Activated CD8-positive, alpha-beta memory T cell treated with anti-CD3 and anti-CD28 coated beads for 1 hour (primary cell): ENCODE results near the gene CATSPERB.
"Not testable (repeated sequence)": the region's sequence is repeated elsewhere in the genome, so short reads cannot be mapped to it uniquely, and the experiment has no call there.

ENCODE experiments used
- DNase-seq, 2 donors: peaks; one replicate each; pipeline ENCODE4 v3.0.0-alpha.2; 2020; ENCODE audit warnings: low read depth in 1 of 2; ENCODE audit errors: extremely low read depth in 1 of 2

CATSPERB gene

GRCh38 chr14:91585856-91586255, 146.0 kb downstream of the CATSPERB start:
- no peak for DNase-seq

- DNase-seq, result no peak
These were observed 149.1 kb downstream of the CATSPERB start for GRCh38 chr14:91582761-91583160.

- no peak for DNase-seq
These were observed 150.9 kb downstream of the CATSPERB start for GRCh38 chr14:91580876-91581577.

GRCh38 chr14:91577632-91578233, 154.2 kb downstream of the CATSPERB start:
- no peak for DNase-seq

DNA sequence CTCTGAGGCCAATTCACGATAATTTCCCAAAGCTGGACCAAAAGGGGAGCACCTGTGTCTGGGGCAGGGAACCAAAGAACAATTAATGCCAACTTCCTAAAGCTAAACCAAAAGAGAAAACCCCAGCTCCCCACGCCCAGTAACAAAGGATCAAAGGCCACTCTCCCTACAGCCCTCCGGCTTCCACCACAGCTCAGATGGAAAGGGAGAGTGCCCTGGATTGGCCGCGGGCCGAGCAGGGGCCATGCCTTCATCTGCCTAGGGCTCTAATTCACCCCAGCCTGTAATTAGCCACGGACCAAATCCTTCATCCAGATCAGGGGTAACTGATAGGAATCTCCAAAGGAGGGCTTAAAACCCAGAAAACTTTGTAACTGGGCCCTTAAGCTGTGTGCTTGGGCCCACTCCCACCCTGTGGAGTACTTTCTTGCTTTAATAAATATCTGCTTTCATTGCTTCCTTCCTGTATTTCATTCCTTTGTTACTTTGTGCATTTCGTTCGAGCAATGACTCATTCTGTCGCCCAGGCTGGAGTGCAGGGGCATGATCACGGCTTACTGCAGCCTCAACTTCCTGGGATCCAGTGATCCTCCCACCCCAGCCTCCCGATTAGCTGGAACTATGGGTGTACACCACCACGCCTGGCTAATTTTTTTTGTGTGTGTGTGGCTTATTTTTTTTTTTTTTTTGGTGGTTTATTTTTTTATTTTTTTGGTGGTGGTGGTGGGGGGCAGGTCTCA, 156.2 kb downstream of the CATSPERB start:
- no peak for DNase-seq

GRCh38 chr14:91573894-91574837, 157.7 kb downstream of the CATSPERB start:
- DNase-seq, result peak; percentile 49 to 58

DNA sequence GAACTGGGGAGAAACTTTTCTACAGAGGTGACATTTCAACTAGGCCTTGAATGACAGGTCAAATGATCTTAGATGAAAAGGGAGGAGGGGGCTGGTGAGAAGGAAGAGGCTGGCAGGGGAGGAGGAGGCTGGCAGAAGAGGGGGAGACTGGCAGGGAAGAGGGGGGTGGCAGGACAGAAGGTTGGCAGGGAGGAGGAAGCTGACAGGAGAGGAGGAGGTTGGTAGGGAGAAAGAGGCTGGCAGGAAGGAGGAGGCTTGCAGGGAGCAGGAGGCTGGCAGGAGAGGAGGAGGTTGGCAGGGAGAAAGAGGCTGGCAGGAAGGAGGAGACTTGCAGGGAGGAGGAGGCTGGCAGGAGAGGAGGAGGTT, 158.4 kb downstream of the CATSPERB start:
- DNase-seq, result no peak

DNA sequence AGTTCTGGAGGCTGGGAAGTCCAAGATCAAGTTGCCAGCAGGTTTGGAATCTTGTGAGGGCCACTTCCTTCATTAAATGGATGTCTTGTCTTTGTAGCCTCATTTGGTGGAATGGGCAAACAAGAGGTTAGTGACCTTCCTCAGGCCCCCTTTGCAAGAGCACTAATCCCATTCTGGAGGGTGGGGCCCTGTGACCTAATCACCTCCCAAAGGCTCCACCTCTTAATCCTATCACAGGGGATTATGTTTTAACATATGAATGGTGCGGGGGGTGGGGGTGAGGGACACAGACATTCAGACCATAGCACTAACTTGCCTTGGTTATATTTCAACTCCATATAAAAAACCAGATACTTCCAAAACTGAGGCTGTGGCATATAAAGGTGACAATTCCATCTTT, 161.9 kb downstream of the CATSPERB start:
- DNase-seq, result no peak

GRCh38 chr14:91569301-91569700, 162.6 kb downstream of the CATSPERB start:
- DNase-seq, result no peak

DNA sequence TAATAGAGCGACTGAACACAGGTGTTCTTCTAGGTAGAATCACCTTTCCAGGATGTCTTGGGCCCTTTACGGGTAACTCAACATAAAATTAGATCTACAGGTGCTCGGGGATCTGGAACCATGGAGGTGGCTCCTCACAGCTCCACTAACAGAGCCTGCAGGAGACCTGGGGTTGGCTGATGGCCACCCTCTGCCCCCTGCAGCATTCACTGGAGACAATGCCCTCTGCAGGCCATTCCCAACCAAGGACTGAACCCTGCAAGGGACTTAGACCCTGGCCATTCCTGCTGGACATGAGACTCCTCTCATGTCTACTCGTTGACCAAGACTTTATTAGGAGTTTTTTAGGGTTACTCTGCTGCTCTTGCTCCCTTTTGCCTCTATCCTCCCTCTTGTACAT, 163.3 kb downstream of the CATSPERB start:
- no peak for DNase-seq

DNA sequence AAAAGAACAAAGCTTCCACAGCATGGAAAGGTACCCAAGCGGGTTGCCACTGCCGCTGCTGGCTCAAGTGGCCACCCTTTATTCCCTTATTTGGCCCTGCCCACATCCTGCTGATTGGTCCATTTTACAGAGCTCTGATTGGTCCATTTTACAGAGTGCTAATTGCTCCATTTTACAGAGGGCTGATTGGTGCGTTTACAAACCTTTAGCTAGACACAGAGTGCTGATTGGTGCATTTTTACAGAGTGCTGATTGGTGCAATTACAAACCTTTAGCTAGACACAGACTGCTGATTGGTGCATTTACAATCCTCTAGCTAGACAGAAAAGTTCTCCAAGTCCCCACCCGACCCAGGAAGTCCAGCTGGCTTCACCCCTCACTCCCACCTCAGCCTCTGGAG, 164.1 kb downstream of the CATSPERB start:
- DNase-seq, result not testable (repeated sequence)

GRCh38 chr14:91555531-91555930, 176.4 kb downstream of the CATSPERB start:
- no peak for DNase-seq

GRCh38 chr14:91554535-91555332, 177.2 kb downstream of the CATSPERB start:
- DNase-seq, result no peak

DNA sequence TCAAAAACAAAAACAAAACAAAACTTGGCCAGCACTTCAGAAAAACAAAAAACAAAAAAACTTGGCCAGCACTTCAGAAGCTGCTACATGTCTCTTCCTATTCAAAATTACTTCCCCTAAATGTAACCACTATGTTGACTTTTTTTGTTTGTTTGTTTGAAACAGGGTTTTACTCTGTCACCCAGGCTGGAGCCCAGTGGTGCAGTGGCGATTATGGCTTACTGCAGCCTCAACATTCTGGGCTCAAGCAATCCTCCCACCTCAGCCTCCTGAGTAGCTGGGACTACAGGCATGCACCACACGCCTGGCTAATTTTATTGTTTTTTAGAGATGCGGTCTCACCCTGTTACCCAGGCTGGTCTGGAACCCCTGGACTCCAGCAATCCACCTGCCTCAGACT, 183.8 kb downstream of the CATSPERB start:
- no peak for DNase-seq

- no peak for DNase-seq
These were observed 185.8 kb downstream of the CATSPERB start for GRCh38 chr14:91545946-91546716.

- DNase-seq, result no peak
These were observed 186.7 kb downstream of the CATSPERB start for GRCh38 chr14:91545204-91545603.

DNA sequence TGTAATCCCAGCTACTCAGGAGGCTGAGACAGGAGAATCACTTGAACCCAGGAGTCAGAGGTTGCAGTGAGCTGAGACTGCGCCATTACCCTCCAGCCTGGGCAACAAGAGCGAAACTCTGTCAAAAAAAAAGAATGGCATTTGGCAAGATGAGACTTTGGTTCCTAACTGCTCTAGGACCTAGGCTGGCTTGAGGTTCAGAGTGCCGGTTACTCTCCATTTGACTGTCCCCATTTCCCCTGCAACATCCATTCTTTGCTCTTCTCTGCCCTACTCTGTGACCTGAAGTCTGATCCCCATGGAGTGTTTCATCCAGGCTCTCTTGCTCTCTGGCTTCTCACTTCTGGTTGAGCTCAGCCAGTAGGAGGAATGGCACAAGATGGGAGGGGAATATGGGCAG, 195.6 kb downstream of the CATSPERB start:
- DNase-seq, result no peak

DNA sequence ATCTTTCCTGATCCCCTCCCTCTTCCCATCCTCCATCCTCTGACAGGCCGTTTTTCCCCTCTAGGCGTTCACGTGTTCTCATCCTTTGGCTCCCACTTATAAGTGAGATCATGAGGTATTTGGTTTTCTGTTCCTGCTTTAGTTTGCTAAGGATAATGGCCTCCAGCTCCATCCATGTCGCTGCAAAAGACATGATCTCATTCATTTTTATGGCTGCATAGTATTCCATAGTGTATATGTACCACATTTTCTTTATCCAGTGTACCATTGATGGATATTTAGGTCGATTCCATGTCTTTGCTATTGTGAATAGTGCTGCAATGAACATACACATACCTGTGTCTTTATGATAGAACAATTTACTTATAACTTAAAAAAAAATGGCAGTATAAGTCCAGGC, 197.8 kb downstream of the CATSPERB start:
- DNase-seq, result not testable (repeated sequence)

DNA sequence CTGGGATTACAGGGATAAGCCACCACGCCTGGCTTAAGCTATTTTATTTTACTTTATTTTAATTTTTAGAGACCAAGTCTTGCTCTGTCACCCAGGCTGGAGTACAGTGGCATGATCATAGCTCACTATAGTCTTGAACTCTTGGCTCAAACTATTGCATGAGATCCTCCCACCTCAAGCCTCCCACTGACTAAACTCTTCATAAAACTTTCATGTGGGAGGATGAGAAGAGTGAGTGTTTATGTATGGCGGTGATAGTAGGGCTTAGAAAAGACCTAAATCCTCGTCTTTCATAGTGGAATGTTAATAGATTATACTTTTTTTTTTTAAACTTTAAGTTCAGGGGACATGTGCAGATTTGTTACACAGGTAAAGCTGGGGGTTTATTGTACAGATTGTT, 198.3 kb downstream of the CATSPERB start:
- DNase-seq, result no peak
